ENCODE measurements around the gene EFCAB6. TPM values are rescaled to one million over a fixed set of nuclear protein-coding genes. Genes with fewer than 3 reads are reported as not detected.
A peak's percentile ranks its signal among the peaks of the same experiment; 100 is the strongest.

The EFCAB6 gene
- total RNA-seq, 2 experiments from 2014 or later, result 0.27 to 0.29 TPM

DNA sequence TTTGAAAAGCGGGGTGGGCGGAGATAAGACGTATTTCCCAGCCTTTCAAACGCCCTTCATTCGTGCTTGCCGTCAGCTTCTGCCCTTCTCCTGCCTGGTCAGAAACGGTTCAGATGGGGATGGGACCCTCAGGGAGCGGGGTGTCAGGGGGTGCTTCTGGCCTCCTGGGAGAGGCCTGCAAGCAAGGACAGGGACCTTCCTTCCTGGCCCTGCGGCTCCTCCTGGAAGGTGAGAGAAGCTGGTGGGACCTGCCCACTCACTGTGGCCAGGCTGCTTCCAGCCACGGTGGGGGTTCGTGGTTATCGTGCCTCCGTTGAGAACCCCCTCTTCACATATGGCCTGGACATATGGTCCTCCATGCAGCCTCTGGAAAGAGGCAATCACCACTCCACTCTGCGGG is 295.7 kb downstream of the EFCAB6 start:
- intact Hi-C loops (cut with micrococcal nuclease), result no loop called here
- POLR2A ChIA-PET, result no interaction called here
- no peak for DNase-seq
- Mint-ChIP-seq H3K9me3 (no peaks in the 10 kb centered on the region), H3K36me3 (no peaks in the 10 kb centered on the region), H3K27ac (no peak overlapping the region), H3K4me3 (no peak overlapping the region), H3K4me1 (ENCODE audit: low read depth) (peaks cover 15% of the 10 kb centered on the region), H3K27me3 (peaks cover 7% of the 10 kb centered on the region)
- CTCF ChIA-PET, result no interaction called here

DNA sequence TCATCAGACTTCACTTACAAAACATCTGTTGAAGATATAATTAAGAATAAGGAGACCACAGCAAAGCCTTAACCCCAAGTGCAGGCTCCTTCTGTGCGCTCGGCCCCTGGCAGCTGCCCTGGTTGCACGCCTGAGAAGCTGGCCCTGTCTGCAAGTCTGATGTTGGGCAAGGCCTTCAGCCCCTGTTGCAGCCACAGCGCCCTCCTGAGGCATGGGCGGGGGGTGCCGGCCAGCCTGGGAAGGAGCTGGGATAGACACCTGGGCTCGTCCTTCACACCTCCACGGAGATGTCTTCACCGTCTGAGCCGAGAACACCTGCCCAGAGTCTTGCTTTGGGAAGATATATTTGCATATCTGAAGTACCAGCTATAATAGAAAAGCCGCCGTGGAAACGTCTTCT is 296.2 kb downstream of the EFCAB6 start:
- peaks cover 10% of the 10 kb centered on the region for H3K4me1 Mint-ChIP-seq (ENCODE audit: low read depth)
- ChIA-PET CTCF (no interaction called here), POLR2A (no interaction called here)
- no peaks in the 10 kb centered on the region for H3K36me3 Mint-ChIP-seq
- no peak overlapping the region for H3K4me3 Mint-ChIP-seq
- no peak overlapping the region for H3K27ac Mint-ChIP-seq
- H3K27me3 Mint-ChIP-seq, result peaks cover 7% of the 10 kb centered on the region
- DNase-seq, result peak; percentile 16
- no peaks in the 10 kb centered on the region for H3K9me3 Mint-ChIP-seq
- intact Hi-C loops (cut with micrococcal nuclease), result no loop called here

DNA sequence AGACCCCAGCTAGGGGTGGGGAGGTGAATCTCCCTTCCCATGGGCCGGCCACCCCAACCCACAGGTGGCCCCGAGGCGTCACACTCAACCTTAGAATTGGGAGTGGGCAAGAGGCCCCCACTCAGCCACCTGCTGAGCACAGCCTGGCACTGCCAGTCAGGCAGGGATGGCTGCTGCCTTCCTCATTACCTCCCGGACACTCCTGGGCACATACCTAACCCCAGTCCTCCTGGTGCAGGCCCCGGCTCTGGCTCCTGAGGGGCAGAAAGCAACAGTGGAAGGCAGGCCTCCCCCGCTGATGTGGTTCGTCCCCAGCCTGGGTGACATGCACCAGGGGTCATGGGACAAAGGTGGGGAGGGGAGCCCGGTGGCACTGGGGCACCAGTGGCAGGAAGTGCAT is 296.7 kb downstream of the EFCAB6 start:
- H3K9me3 Mint-ChIP-seq, result no peaks in the 10 kb centered on the region
- H3K4me3 Mint-ChIP-seq, result no peak overlapping the region
- POLR2A ChIA-PET, result no interaction called here
- no peak for DNase-seq
- intact Hi-C loops (cut with micrococcal nuclease), result no loop called here
- peaks cover 5% of the 10 kb centered on the region for H3K4me1 Mint-ChIP-seq (ENCODE audit: low read depth)
- no peak overlapping the region for H3K27ac Mint-ChIP-seq
- peaks cover 7% of the 10 kb centered on the region for H3K27me3 Mint-ChIP-seq
- CTCF ChIA-PET, result no interaction called here
- H3K36me3 Mint-ChIP-seq, result no peaks in the 10 kb centered on the region

DNA sequence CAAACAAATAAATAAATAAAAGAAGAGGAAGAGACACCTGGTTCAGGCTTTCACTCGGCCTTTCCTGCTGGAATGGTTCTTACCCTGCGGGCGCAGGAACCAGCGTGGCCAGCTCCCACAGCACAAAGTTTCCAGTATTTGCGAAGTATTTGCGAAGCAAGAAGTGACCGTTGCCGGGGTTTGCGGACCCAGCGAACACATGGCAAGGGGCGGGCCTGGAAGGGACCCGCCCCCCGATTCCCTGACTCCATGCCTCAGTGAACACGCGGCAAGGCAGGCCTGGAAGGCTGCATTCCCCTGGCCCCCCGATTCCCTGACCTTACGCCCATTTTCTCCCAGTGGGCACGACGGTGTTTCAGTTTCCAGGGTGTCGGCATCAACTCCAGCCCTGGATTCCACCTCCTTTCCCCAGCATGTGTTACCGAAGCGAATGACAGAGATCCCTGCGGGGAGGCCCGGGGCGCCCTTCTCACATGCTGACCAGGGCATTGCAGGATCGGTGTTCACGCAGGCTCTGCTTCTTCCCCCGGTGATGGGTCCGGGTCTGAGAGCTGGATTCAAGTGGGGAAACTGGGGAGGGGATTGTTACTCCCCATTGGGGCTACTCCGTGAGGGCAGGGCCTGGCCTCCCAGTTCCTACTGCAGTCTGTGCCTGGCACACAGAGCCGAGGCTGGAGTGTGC is 297.5 kb downstream of the EFCAB6 start:
- no peak for DNase-seq
- intact Hi-C loops (cut with micrococcal nuclease), result no loop called here
- no peak overlapping the region for H3K27ac Mint-ChIP-seq
- no peak overlapping the region for H3K4me3 Mint-ChIP-seq
- no peaks in the 10 kb centered on the region for H3K9me3 Mint-ChIP-seq
- peaks cover under 1% of the 10 kb centered on the region for H3K4me1 Mint-ChIP-seq (ENCODE audit: low read depth)
- POLR2A ChIA-PET, result no interaction called here
- H3K36me3 Mint-ChIP-seq, result no peaks in the 10 kb centered on the region
- H3K27me3 Mint-ChIP-seq, result peaks cover 7% of the 10 kb centered on the region
- CTCF ChIA-PET, result no interaction called here

DNA sequence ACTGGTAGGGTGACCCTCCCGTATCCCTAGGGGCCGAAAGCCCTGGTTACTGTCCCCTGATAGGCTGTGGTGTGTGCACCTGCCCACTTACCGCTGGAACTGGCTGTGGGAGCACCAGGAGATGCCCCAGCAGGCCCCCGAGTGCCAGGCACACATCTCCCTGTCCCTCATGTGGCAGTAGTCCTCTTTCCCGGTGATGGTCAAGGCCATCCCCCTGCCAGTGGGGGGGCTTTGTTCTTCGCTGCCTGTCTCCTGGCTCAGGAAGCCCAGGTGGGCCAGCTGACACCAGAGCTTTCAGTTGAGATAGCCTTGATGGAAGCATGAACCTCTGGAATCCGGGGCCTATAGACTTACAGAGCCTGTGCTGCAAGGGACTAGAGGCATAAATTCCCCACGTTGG is 299.8 kb downstream of the EFCAB6 start:
- Mint-ChIP-seq H3K9me3 (no peaks in the 10 kb centered on the region), H3K4me1 (ENCODE audit: low read depth) (no peaks in the 10 kb centered on the region), H3K27ac (no peak overlapping the region), H3K4me3 (no peak overlapping the region), H3K36me3 (no peaks in the 10 kb centered on the region), H3K27me3 (no peaks in the 10 kb centered on the region)
- intact Hi-C loops (cut with micrococcal nuclease), result no loop called here
- POLR2A ChIA-PET, result no interaction called here
- CTCF ChIA-PET, result no interaction called here
- no peak for DNase-seq

DNA sequence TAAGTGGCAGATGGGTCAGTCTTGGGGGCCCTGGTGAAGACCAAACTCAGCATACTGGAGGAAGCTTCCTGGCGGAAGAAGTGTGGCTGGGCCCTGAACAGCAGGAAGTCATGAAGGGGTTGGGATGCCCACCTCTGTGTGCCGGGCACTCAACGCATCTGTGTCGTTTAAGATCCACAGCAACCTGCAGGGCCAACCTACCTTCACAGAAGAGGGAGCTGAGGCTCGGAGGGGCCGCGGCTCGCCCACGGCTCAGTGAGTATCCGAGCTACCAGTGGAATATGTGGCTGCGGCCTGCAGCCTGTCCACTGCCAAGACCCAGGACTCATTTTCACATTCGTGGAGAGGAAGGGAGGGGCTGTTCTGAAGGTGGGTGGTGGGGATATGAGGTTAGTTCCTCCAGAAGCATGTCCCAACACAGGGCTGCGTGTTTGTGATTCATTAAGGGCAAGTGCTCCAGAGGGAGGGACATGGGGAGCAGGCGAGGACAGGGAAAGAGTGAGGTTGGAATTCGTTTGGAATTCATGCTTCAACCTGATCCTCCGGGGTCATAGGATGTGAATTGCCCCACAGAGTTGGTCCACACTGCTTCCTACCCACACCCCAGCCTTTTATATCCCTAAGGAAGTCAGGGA is 300.7 kb downstream of the EFCAB6 start:
- no peak overlapping the region for H3K27ac Mint-ChIP-seq
- CTCF ChIA-PET, result no interaction called here

DNA sequence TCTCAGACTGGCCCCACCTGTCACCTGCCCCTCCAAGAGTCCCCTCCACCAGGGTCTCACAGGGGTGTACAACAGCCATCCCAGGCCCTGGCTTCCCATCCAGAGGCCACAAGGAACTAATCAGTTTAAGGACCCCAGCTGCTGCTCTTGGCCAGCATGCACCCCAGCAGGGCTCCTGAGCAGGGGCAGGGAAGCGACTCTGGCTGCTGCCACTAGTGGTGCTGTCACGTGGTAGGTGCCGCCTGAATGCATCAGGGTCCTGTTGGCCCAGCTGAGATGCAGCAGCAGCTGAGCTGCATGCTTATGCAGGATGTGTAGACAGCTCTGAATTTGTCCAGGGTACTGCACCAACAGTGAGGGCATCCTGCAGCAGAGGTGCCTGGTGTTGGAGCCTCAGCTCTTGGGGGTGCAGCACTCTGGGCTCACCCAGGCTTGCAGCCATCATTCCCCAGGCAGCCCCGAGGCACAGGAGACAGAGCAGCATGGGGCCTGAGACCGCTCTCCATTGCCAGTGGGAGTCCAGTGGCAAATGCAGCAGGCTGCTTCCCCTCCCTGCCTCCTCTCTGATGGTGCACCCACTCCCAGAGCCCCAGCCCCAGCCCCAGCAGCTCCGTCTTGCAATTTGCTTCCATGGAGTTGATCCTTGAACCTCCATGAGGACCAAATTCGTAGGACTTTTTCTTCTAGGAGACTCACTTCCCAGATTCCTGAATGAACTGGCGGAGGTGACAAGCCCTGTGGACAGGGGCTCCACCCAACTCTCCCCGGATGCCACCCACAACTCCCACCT is 301.6 kb downstream of the EFCAB6 start:
- POLR2A ChIA-PET, result no interaction called here

More for the DNA sequence above, 300.7 kb downstream of the EFCAB6 start:
- Mint-ChIP-seq H3K4me1 (ENCODE audit: low read depth) (no peaks in the 10 kb centered on the region), H3K27me3 (no peaks in the 10 kb centered on the region), H3K36me3 (no peaks in the 10 kb centered on the region), H3K9me3 (no peaks in the 10 kb centered on the region), H3K4me3 (no peak overlapping the region)
- POLR2A ChIA-PET, result no interaction called here
- intact Hi-C loops (cut with micrococcal nuclease), result no loop called here
- DNase-seq, result no peak

DNA sequence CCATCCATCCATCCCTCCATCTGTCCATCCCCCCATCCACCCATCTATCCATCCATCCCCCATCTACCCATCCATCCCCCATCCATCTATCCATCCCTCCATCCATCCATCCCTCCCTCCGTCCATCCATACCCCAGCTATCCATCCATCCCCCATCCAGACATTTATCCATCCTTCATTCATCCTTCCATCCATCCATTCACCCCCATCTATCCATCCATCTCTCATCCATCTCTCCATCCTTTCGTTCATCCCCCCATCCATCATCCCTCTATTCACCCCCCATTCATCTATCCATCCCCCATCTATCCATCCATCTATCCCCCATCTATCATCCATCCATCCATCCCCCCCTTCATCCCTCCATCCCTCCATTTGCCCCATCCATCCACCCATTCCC is 302.8 kb downstream of the EFCAB6 start:
- no peak overlapping the region for H3K27ac Mint-ChIP-seq
- H3K36me3 Mint-ChIP-seq, result no peaks in the 10 kb centered on the region
- H3K9me3 Mint-ChIP-seq, result no peaks in the 10 kb centered on the region
- ChIA-PET CTCF (no interaction called here), POLR2A (no interaction called here)
- intact Hi-C loops (cut with micrococcal nuclease), result no loop called here
- H3K4me1 Mint-ChIP-seq (ENCODE audit: low read depth), result no peaks in the 10 kb centered on the region
- H3K4me3 Mint-ChIP-seq, result no peak overlapping the region
- no peak for DNase-seq
- H3K27me3 Mint-ChIP-seq, result no peaks in the 10 kb centered on the region

More for the DNA sequence above, 301.6 kb downstream of the EFCAB6 start:
- H3K9me3 Mint-ChIP-seq, result no peaks in the 10 kb centered on the region
- no peaks in the 10 kb centered on the region for H3K4me1 Mint-ChIP-seq (ENCODE audit: low read depth)
- DNase-seq, result no peak
- H3K27ac Mint-ChIP-seq, result no peak overlapping the region
- no peak overlapping the region for H3K4me3 Mint-ChIP-seq
- CTCF ChIA-PET, result no interaction called here
- no peaks in the 10 kb centered on the region for H3K27me3 Mint-ChIP-seq
- H3K36me3 Mint-ChIP-seq, result no peaks in the 10 kb centered on the region
- intact Hi-C loops (cut with micrococcal nuclease), result no loop called here

DNA sequence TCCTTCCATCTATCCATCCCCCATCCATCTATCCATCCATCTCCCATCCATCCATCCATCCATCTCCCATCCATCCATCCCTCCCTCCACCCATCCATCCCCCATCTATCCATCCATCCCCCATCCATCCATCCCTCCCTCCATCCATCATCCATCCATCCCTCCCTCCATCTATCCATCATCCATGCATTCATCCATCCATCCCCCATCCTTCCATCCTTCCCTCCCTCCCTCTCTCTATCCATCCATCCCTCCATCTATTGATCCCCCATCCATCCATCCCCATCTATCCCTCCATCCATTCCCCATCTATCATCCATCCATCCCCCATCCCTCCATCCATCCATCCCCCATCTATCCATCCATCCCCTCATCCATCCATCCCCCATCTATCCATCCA is 303.6 kb downstream of the EFCAB6 start:
- Mint-ChIP-seq H3K4me3 (no peak overlapping the region), H3K4me1 (ENCODE audit: low read depth) (no peaks in the 10 kb centered on the region), H3K9me3 (no peaks in the 10 kb centered on the region), H3K27me3 (no peaks in the 10 kb centered on the region), H3K27ac (no peak overlapping the region), H3K36me3 (no peaks in the 10 kb centered on the region)
- no peak for DNase-seq
- ChIA-PET POLR2A (no interaction called here), CTCF (no interaction called here)
- intact Hi-C loops (cut with micrococcal nuclease), result no loop called here

DNA sequence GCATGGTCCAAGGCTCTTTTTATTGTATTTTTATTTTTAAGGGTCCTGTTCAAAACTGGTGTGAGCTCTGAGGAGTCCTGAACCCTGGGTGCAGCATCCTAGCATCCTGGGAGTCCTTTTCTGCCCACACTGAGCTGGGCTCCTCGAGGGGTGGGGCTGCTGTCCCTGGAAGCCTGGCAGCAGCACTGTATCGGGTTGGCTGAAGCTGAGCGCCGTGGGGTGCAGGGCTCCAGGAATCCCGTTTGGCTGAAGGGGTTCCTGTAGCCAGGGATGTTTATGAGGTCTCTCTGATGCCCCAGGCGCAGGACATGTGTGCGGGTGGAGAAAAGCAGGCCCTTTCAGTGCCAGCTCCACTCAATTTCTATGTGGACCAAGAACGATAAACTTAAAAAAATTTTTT is 304.9 kb downstream of the EFCAB6 start:
- intact Hi-C loops (cut with micrococcal nuclease), result no loop called here
- H3K4me3 Mint-ChIP-seq, result no peak overlapping the region
- ChIA-PET POLR2A (no interaction called here), CTCF (no interaction called here)
- H3K36me3 Mint-ChIP-seq, result no peaks in the 10 kb centered on the region
- no peak for DNase-seq
- H3K4me1 Mint-ChIP-seq (ENCODE audit: low read depth), result no peaks in the 10 kb centered on the region
- H3K27me3 Mint-ChIP-seq, result no peaks in the 10 kb centered on the region
- no peaks in the 10 kb centered on the region for H3K9me3 Mint-ChIP-seq
- no peak overlapping the region for H3K27ac Mint-ChIP-seq

DNA sequence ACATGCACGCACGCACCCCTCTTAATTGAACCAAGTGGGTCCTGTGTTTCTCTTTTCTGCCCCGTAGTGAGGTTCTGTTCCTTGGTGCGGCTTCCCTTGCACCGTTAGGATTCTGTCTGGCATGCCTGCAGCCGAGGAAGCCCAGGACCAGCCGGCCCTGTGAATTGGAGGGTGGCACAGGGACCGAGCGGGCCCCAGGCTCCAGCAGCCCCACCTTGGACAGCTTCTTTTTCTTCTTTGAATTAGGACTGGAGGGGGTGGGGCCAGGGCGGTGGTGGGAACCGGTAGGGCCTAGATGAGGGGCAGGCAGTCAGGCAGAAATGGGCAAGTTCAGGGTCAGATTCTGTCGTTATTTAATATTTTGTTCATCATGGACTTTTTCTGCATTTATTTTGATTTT is 305.6 kb downstream of the EFCAB6 start:
- no peak for DNase-seq
- no peaks in the 10 kb centered on the region for H3K36me3 Mint-ChIP-seq
- ChIA-PET POLR2A (no interaction called here), CTCF (no interaction called here)
- intact Hi-C loops (cut with micrococcal nuclease), result no loop called here
- no peaks in the 10 kb centered on the region for H3K4me1 Mint-ChIP-seq (ENCODE audit: low read depth)
- H3K4me3 Mint-ChIP-seq, result no peak overlapping the region
- no peaks in the 10 kb centered on the region for H3K9me3 Mint-ChIP-seq
- no peak overlapping the region for H3K27ac Mint-ChIP-seq
- H3K27me3 Mint-ChIP-seq, result no peaks in the 10 kb centered on the region

DNA sequence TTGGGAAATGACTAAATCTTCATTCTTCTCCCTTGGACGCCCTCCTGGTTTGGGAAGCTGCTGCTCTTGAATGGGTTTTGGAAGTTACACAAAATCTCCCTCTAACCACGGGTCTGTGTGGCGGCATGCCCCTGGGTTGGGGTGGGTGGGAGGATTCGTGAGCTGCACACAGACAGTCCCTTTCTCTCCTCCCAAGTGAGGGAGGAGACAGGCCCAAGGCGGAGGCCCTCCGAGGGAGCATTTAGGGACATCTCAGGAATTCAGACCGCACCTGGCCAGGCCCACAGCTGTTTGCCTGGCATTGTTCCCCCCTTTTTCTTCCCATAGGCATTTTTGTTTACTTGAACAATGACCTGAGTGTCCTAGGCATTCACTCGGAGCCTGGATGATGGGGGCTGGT is 306.2 kb downstream of the EFCAB6 start:
- H3K4me1 Mint-ChIP-seq (ENCODE audit: low read depth), result no peaks in the 10 kb centered on the region

DNA sequence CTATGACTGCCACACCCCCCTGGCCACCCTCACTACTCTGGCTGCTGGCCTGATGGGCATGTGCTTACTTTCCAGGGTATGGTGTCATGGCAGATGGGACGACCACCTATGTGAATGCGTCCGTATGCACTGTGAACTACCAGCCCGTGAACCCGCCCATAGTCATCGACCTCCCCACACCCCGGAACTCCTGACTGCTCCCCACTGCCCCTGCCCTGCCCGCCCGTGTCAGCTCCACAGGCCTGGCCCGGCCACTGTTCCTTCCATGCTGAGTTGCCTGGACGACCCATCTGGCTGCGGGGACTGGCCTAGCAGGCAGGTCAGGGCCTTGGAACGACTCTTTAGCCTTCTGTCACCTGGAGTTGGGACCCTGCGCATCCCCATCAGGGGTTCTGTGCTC is 306.7 kb downstream of the EFCAB6 start:
- H3K4me3 Mint-ChIP-seq, result no peak overlapping the region
- no peaks in the 10 kb centered on the region for H3K4me1 Mint-ChIP-seq (ENCODE audit: low read depth)
- no peak overlapping the region for H3K27ac Mint-ChIP-seq
- ChIA-PET POLR2A (no interaction called here), CTCF (no interaction called here)
- no peaks in the 10 kb centered on the region for H3K27me3 Mint-ChIP-seq
- H3K9me3 Mint-ChIP-seq, result no peaks in the 10 kb centered on the region
- DNase-seq, result no peak
- no peaks in the 10 kb centered on the region for H3K36me3 Mint-ChIP-seq
- intact Hi-C loops (cut with micrococcal nuclease), result no loop called here

More for the DNA sequence above, 306.2 kb downstream of the EFCAB6 start:
- H3K27me3 Mint-ChIP-seq, result no peaks in the 10 kb centered on the region
- no peaks in the 10 kb centered on the region for H3K36me3 Mint-ChIP-seq
- no peaks in the 10 kb centered on the region for H3K9me3 Mint-ChIP-seq
- CTCF ChIA-PET, result no interaction called here
- no peak overlapping the region for H3K4me3 Mint-ChIP-seq
- POLR2A ChIA-PET, result no interaction called here
- intact Hi-C loops (cut with micrococcal nuclease), result no loop called here
- DNase-seq, result no peak
- H3K27ac Mint-ChIP-seq, result no peak overlapping the region
